H1 (cell line): ENCODE results near the gene TRIM40. TPM values are rescaled to one million over a fixed set of nuclear protein-coding genes. Genes with fewer than 3 reads are reported as not detected.

Source experiments
- CTCF ChIA-PET: fragments of 300-600 bp; sonication (Branson Sonifier 250); formaldehyde crosslinking; loops from one replicate; lab custom pipeline; 2021; ENCODE audit not compliant: partially characterized antibody; lab: Charles Lee
- POLR2A ChIA-PET: fragments of 300-600 bp; sonication (Branson Sonifier 250); formaldehyde crosslinking; loops from one replicate; lab custom pipeline; 2021; ENCODE audit warnings: inconsistent platforms; ENCODE audit not compliant: partially characterized antibody; lab: Charles Lee
- DNase-seq, 2 experiments: peaks; one replicate each; pipeline versions ENCODE4 v3.0.0 to v3.0.0-alpha.2; 2010 to 2022; ENCODE audit warnings: low spot score in 2 of 2, low read depth in 1 of 2, mixed read lengths in 1 of 2
- FAIRE-seq: peaks from 2 replicates; lab custom pipeline; 2011; peaks lifted over from hg19 to GRCh38; lab: Jason Lieb, UNC
- H2AFZ ChIP-seq: 2 replicates; pipeline ENCODE4 v1.8.1; 2012; ENCODE audit warnings: low read length, inconsistent platforms
- H2AK5ac ChIP-seq: 2 replicates; pipeline ENCODE4 v1.6.1; 2013; ENCODE audit warnings: low read depth, low read length
- H2BK120ac ChIP-seq: replicated peaks from 2 replicates; pipeline ENCODE3; 2013; ENCODE audit warnings: low read depth, low read length, inconsistent platforms
- H2BK12ac ChIP-seq: 2 replicates; pipeline ENCODE4 v1.6.1; 2013; ENCODE audit warnings: low read depth, low read length
- H2BK15ac ChIP-seq: 2 replicates; pipeline ENCODE4 v1.6.1; 2013; ENCODE audit warnings: low read length
- H2BK20ac ChIP-seq: 2 replicates; pipeline ENCODE4 v1.6.1; 2013; ENCODE audit warnings: low read length
- H2BK5ac ChIP-seq: 2 replicates; pipeline ENCODE4 v1.6.1; 2013; ENCODE audit warnings: low read depth, low read length
- H3K14ac ChIP-seq: 2 replicates; pipeline ENCODE4 v1.6.1; 2013; ENCODE audit warnings: inconsistent platforms; ENCODE audit not compliant: insufficient read length
- H3K18ac ChIP-seq: 2 replicates; pipeline ENCODE4 v1.6.1; 2013; ENCODE audit warnings: low read length; ENCODE audit errors: extremely low read depth
- H3K23ac ChIP-seq: 2 replicates; pipeline ENCODE4 v1.6.1; 2013; ENCODE audit warnings: inconsistent platforms; ENCODE audit not compliant: insufficient read length
- H3K23me2 ChIP-seq: 2 replicates; pipeline ENCODE4 v1.6.1; 2013; ENCODE audit warnings: low read depth, low read length
- H3K27ac ChIP-seq: 2 replicates; pipeline ENCODE4 v1.6.1; 2011; ENCODE audit warnings: low read depth, low read length, inconsistent platforms
- H3K27me3 ChIP-seq, 4 experiments: replicated peaks in 1 of 4; 1 replicate in 1 of 4; 2 replicates in 3 of 4; pipeline versions ENCODE4 v1.6.1 to v1.8.1; 2011 to 2013; ENCODE audit warnings: low read length in 3 of 4, mild to moderate bottlenecking in 3 of 4, inconsistent platforms in 2 of 4, mixed read lengths in 2 of 4, moderate library complexity in 1 of 4; ENCODE audit not compliant: control insufficient read depth in 3 of 4, insufficient read depth in 3 of 4; ENCODE audit errors: extremely low read depth in 1 of 4
- H3K36me3 ChIP-seq, 4 experiments: 2 replicates each; pipeline versions ENCODE4 v1.6.1 to v1.8.1; 2011 to 2013; ENCODE audit warnings: mild to moderate bottlenecking in 4 of 4, low read length in 3 of 4, moderate library complexity in 2 of 4, control low read depth in 1 of 4, inconsistent platforms in 1 of 4; ENCODE audit not compliant: insufficient read depth in 4 of 4, control insufficient read depth in 2 of 4
- H3K4ac ChIP-seq: replicated peaks from 2 replicates; pipeline ENCODE3; 2013; ENCODE audit warnings: low read length, low read depth, mixed read lengths, inconsistent platforms; ENCODE audit not compliant: insufficient read length
- H3K4me1 ChIP-seq, 4 experiments: replicated peaks in 1 of 4; 1 replicate in 1 of 4; 2 replicates in 3 of 4; pipeline versions ENCODE4 v1.6.1 to v1.8.1; 2011 to 2013; ENCODE audit warnings: low read length in 3 of 4, inconsistent platforms in 2 of 4, mixed read lengths in 1 of 4; ENCODE audit not compliant: insufficient read depth in 4 of 4, control insufficient read depth in 3 of 4
- H3K4me2 ChIP-seq, 2 experiments: 2 replicates each; pipeline versions ENCODE4 v1.6.1 to v1.8.1; 2011 to 2013; ENCODE audit warnings: low read depth in 2 of 2, low read length in 2 of 2, control low read depth in 1 of 2, inconsistent platforms in 1 of 2, mild to moderate bottlenecking in 1 of 2; ENCODE audit not compliant: insufficient read depth in 1 of 2
- H3K4me3 ChIP-seq, 4 experiments: fragments of 200-600, 300-600 bp in 1 of 4; sonication (generic), shearing (Covaris generic), sonication (Bioruptor Twin) in 1 of 4; 2 replicates each; pipeline versions ENCODE4 v1.5.1 to v1.8.1; 2011 to 2016; ENCODE audit warnings: low read length in 4 of 4, low read depth in 3 of 4, control low read depth in 2 of 4, inconsistent platforms in 2 of 4, mild to moderate bottlenecking in 2 of 4, mixed read lengths in 1 of 4, moderate library complexity in 1 of 4; ENCODE audit not compliant: insufficient read depth in 2 of 4; ENCODE audit errors: extremely low read depth in 1 of 4
- H3K56ac ChIP-seq: replicated peaks from 2 replicates; pipeline ENCODE3; 2013; ENCODE audit warnings: low read depth, mild to moderate bottlenecking, mixed read lengths, low read length, inconsistent platforms; ENCODE audit not compliant: insufficient read length
- H3K79me1 ChIP-seq: 2 replicates; pipeline ENCODE4 v1.6.1; 2013; ENCODE audit warnings: low read depth, low read length, control low read depth
- H3K79me2 ChIP-seq, 2 experiments: 2 replicates each; pipeline versions ENCODE4 v1.6.1 to v1.8.1; 2012 to 2013; ENCODE audit warnings: low read length in 2 of 2, mild to moderate bottlenecking in 2 of 2, inconsistent platforms in 1 of 2; ENCODE audit not compliant: insufficient read depth in 2 of 2, control insufficient read depth in 1 of 2
- H3K9ac ChIP-seq, 4 experiments: replicated peaks in 1 of 4; 1 replicate in 1 of 4; 2 replicates in 3 of 4; pipeline versions ENCODE4 v1.6.1 to v1.8.1; 2011 to 2013; ENCODE audit warnings: low read depth in 3 of 4, low read length in 3 of 4, control low read depth in 2 of 4, mild to moderate bottlenecking in 2 of 4, moderate library complexity in 2 of 4, inconsistent platforms in 1 of 4; ENCODE audit errors: extremely low read depth in 1 of 4
- H3K9me3 ChIP-seq, 2 experiments: 2 replicates each; pipeline versions ENCODE4 v1.6.1 to v1.8.1; 2012 to 2013; ENCODE audit warnings: mild to moderate bottlenecking in 2 of 2, moderate library complexity in 2 of 2, control low read depth in 1 of 2, inconsistent platforms in 1 of 2, low read depth in 1 of 2, low read length in 1 of 2, mixed read lengths in 1 of 2; ENCODE audit not compliant: insufficient read depth in 2 of 2
- H4K20me1 ChIP-seq, 2 experiments: replicated peaks in 1 of 2; 2 replicates each; pipeline versions ENCODE3 to v1.8.1; 2011 to 2013; ENCODE audit warnings: inconsistent platforms in 2 of 2, low read length in 2 of 2, mild to moderate bottlenecking in 1 of 2; ENCODE audit not compliant: insufficient read depth in 2 of 2, control insufficient read depth in 1 of 2
- H4K5ac ChIP-seq: 2 replicates; pipeline ENCODE4 v1.6.1; 2013; ENCODE audit warnings: low read length, low read depth, mixed read lengths, inconsistent platforms; ENCODE audit not compliant: insufficient read length
- H4K8ac ChIP-seq: 2 replicates; pipeline ENCODE4 v1.8.0; 2013; ENCODE audit warnings: mild to moderate bottlenecking, moderate library complexity, low read length, inconsistent platforms; ENCODE audit not compliant: insufficient read depth; ENCODE audit errors: extremely low read depth
- H4K91ac ChIP-seq: replicated peaks from 2 replicates; pipeline ENCODE3; 2013; ENCODE audit warnings: low read length, mixed read lengths, inconsistent platforms; ENCODE audit not compliant: insufficient read length
- ASH2L ChIP-seq: fragments of 200-600, 300-600 bp; sonication (generic); IDR thresholded peaks from one replicate; pipeline ENCODE4 v1.7.1; 2017; ENCODE audit warnings: low read length
- CHD2 ChIP-seq: IDR thresholded peaks from 2 replicates; pipeline ENCODE4 v1.6.1; 2012; ENCODE audit warnings: low read length, improper control_type of control experiment
- CREB1 ChIP-seq: IDR thresholded peaks from 2 replicates; pipeline ENCODE4 v1.6.1; 2012; ENCODE audit warnings: inconsistent platforms
- GABPA ChIP-seq: IDR thresholded peaks from 2 replicates; pipeline ENCODE4 v1.6.1; 2011; ENCODE audit warnings: mild to moderate bottlenecking, low read length, moderate library complexity, borderline replicate concordance; ENCODE audit not compliant: insufficient read depth
- JUN ChIP-seq: IDR thresholded peaks from 2 replicates; pipeline ENCODE4 v1.6.1; 2011; ENCODE audit warnings: low read depth, mild to moderate bottlenecking, improper control_type of control experiment, low read length
- PHF8 ChIP-seq: fragments of 200-600 bp; sonication (generic); conservative IDR thresholded peaks from 2 replicates; pipeline ENCODE4 v1.7.1; 2012; ENCODE audit warnings: low read depth, mild to moderate bottlenecking, inconsistent platforms, low read length, moderate library complexity
- SP2 ChIP-seq: IDR thresholded peaks from 2 replicates; pipeline ENCODE4 v1.6.1; 2012; ENCODE audit warnings: mild to moderate bottlenecking, low read length, inconsistent platforms
- SP4 ChIP-seq: IDR thresholded peaks from 2 replicates; pipeline ENCODE4 v1.6.1; 2012; ENCODE audit warnings: low read length, inconsistent platforms
- WGBS, 2 experiments: shearing (Covaris generic) in 1 of 2; methylation state at CpG; one replicate each; pipeline versions ENCODE4 v1.1.6 to v1.1.7; 2013 to 2015; ENCODE audit warnings: low lambda C conversion rate in 2 of 2, mixed read lengths in 2 of 2, inconsistent platforms in 1 of 2, low coverage in 1 of 2, missing lambda C conversion rate in 1 of 2; ENCODE audit not compliant: insufficient replicate concordance in 2 of 2, insufficient coverage in 1 of 2, insufficient read length in 1 of 2; ENCODE audit errors: extremely low coverage in 1 of 2, missing lambda C conversion rate in 1 of 2; 5-methylcytosine and 5-hydroxymethylcytosine counted together
- polyA plus RNA-seq, 7 experiments: library from polyadenylated mRNA; depleted of rRNA in 3 of 7; stranded (reverse) in 5 of 7; unstranded in 2 of 7; fragments of >200 nt in 5 of 7; fragments of 200-250 nt in 2 of 7; gene quantifications; 1 replicate in 5 of 7; 2 replicates in 1 of 7; 4 replicates in 1 of 7; pipeline versions ENCODE4 v1.2.1 to v1.2.3, GENCODE V29; 2011 to 2013; ENCODE audit warnings: missing spikeins in 2 of 7, mixed read lengths in 2 of 7
- total RNA-seq: library from RNA; stranded (reverse); fragmentation: NEBNext Ultra II Directional; extraction: Animal tissue kit (Norgen Biotek cat#: 25700); gene quantifications from 2 replicates; pipeline ENCODE4 v1.2.1, GENCODE V29; 2021
- TF ChIP-seq, protein P1 (sequence below): IDR thresholded peaks from 2 replicates; pipeline ENCODE4 v1.6.1; 2011; ENCODE audit warnings: low read length, improper control_type of control experiment
- TF ChIP-seq, protein P2 (sequence below): IDR thresholded peaks from 2 replicates; pipeline ENCODE4 v1.6.1; 2012; ENCODE audit warnings: inconsistent platforms

TRIM40 gene
- total and polyA plus RNA-seq, 2 of the 8 experiments (the other 6 are each of a cell fraction or from before 2014, with no cell fraction given), result not detected

DNA sequence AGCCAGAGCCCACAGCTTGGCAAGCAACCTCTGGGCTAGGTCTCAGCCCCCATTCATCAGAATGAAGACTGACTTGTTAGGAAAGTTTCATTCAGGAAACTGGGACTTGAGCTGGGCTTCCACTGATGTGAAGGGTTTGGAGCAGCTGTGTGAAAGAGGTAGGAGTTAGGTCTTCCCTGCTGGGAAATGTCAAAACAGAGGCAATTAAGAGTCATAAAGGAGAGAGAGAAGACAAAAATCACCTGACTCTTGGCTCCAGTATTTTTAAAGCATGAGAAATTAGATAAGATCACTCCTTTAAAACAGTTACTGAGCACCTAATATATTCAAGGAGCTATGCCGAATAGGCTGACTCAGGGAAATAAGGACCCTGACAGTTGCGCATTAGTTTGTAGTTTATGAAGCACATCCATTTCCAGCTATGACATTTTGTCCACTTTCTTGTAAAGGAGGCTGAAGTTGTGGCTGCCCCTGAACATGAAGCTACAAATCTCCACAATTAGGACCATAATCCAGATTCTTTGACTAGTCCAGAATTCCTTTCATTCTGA is 3.9 kb upstream of the TRIM40 start:
- Histone ChIP-seq H3K14ac (no peak overlapping the region), H3K79me1 (no peaks in the 10 kb centered on the region), H4K8ac (no peak overlapping the region), H2BK20ac (no peak overlapping the region), H3K4ac (no peak overlapping the region), H3K18ac (no peak overlapping the region), H4K91ac (no peak overlapping the region), H2BK12ac (no peak overlapping the region), H2BK15ac (no peak overlapping the region), H3K79me2 (no peaks in the 10 kb centered on the region), H3K36me3 (no peaks in the 10 kb centered on the region), H2AFZ (no peak overlapping the region), H3K23me2 (peaks cover 8% of the 10 kb centered on the region; the same call in 1 of the 2 replicates), H2BK5ac (no peak overlapping the region), H4K20me1 (no peaks in the 10 kb centered on the region), H3K56ac (no peak overlapping the region), H3K23ac (no peak overlapping the region), H3K4me2 (no peak overlapping the region), H2AK5ac (no peak overlapping the region), H3K4me1 (no peaks in the 10 kb centered on the region; a peak in 3 of 7 replicates), H3K9ac (no peak overlapping the region), H4K5ac (no peak overlapping the region), H3K27ac (no peak overlapping the region), H3K9me3 (no peaks in the 10 kb centered on the region), H2BK120ac (no peak overlapping the region), H3K27me3 (peaks cover 10 to 43% (median 32%) of the 10 kb centered on the region in 4 experiments), H3K4me3 (no peak overlapping the region)
- TF ChIP-seq, protein P1, sequence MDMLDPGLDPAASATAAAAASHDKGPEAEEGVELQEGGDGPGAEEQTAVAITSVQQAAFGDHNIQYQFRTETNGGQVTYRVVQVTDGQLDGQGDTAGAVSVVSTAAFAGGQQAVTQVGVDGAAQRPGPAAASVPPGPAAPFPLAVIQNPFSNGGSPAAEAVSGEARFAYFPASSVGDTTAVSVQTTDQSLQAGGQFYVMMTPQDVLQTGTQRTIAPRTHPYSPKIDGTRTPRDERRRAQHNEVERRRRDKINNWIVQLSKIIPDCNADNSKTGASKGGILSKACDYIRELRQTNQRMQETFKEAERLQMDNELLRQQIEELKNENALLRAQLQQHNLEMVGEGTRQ, result no peak
- TF ChIP-seq SP2 (no peak), CHD2 (no peak), CREB1 (no peak), PHF8 (no peak), SP4 (no peak), GABPA (no peak), ASH2L (no peak), JUN (no peak)
- TF ChIP-seq, protein P2, sequence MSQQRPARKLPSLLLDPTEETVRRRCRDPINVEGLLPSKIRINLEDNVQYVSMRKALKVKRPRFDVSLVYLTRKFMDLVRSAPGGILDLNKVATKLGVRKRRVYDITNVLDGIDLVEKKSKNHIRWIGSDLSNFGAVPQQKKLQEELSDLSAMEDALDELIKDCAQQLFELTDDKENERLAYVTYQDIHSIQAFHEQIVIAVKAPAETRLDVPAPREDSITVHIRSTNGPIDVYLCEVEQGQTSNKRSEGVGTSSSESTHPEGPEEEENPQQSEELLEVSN, result no peak
- DNase-seq (no peak), FAIRE-seq (no peak)
- WGBS, 2 experiments, result 85% methylated on average over 2 of the region's 2 CpGs; no CpG with 5 or more reads in 1 of the 2 experiments
- POLR2A ChIA-PET, result interaction anchor here (1.2 to 1.4 kb wide), 3 partner anchors 14 to 41 kb away, joined by 3 to 6 read pairs (median 3); no protein-coding TSS in a partner anchor
- CTCF ChIA-PET, result interaction anchor here (0.6 to 10.2 kb wide), 32 partner anchors 9 to 436 kb away, joined by 3 to 166 read pairs (median 6); partner anchors contain the start of gene TRIM31
